K562 (cell line): ENCODE results near the gene PHB1. TPM values are rescaled to one million over a fixed set of nuclear protein-coding genes. Genes with fewer than 3 reads are reported as not detected.

ENCODE experiments used
- ARID2 ChIP-seq: fragments of 450-650 bp; IDR thresholded peaks from 2 replicates; pipeline ENCODE4 v1.6.1; 2017; ENCODE audit warnings: antibody characterized with exemption, mild to moderate bottlenecking
- ATF6 ChIP-seq: sonication (generic); formaldehyde crosslinking; IDR thresholded peaks from 2 replicates; pipeline ENCODE4 v1.4.0; 2020; ENCODE audit warnings: mild to moderate bottlenecking, missing genetic modification reagents
- ELF1 ChIP-seq: fragments of 200-800 bp; sonication (Bioruptor generic); IDR thresholded peaks from 2 replicates; pipeline ENCODE4 v1.6.1; 2016; ENCODE audit warnings: missing genetic modification characterization, missing compliant biosample characterization
- FOXP1 ChIP-seq: sonication (generic); formaldehyde crosslinking; IDR thresholded peaks from 2 replicates; pipeline ENCODE4 v1.8.0; 2022; ENCODE audit warnings: mild to moderate bottlenecking, missing genetic modification reagents
- GATA2 ChIP-seq: sonication (generic); formaldehyde crosslinking; IDR thresholded peaks from 2 replicates; pipeline ENCODE4 v1.4.0; 2020; ENCODE audit warnings: mild to moderate bottlenecking, missing genetic modification reagents
- HMG20A ChIP-seq: fragments of 450-650 bp; formaldehyde crosslinking; conservative IDR thresholded peaks from 2 replicates; pipeline ENCODE4 v1.4.0; 2020; ENCODE audit warnings: mild to moderate bottlenecking, mixed read lengths
- HOXB6 ChIP-seq: fragments of 250-450 bp; sonication (Bioruptor Pico); IDR thresholded peaks from 2 replicates; pipeline ENCODE4 v1.5.1; 2022; ENCODE audit warnings: mild to moderate bottlenecking, borderline replicate concordance
- NELFE ChIP-seq: IDR thresholded peaks from 2 replicates; pipeline ENCODE4 v1.6.1; 2011; ENCODE audit warnings: mild to moderate bottlenecking; ENCODE audit not compliant: insufficient read depth, insufficient read length
- RCOR1 ChIP-seq, 2 experiments: IDR thresholded peaks; 2 replicates each; pipeline ENCODE4 v1.6.1; 2012; ENCODE audit warnings: low read depth in 2 of 2, low read length in 2 of 2, borderline replicate concordance in 1 of 2, improper control_type of control experiment in 1 of 2
- TAF9B ChIP-seq: fragments of 450-650 bp; IDR thresholded peaks from 2 replicates; pipeline ENCODE4 v1.6.1; 2018; ENCODE audit warnings: mild to moderate bottlenecking; ENCODE audit not compliant: partially characterized antibody
- TCF7L2 ChIP-seq: fragments of 150-350 bp; IDR thresholded peaks from 2 replicates; pipeline ENCODE4 v1.6.1; 2016; ENCODE audit warnings: low read depth, mild to moderate bottlenecking, low read length, moderate library complexity
- TEAD4 ChIP-seq, 2 experiments: sonication (generic) in 1 of 2; formaldehyde crosslinking in 1 of 2; IDR thresholded peaks; 2 replicates each; pipeline versions ENCODE4 v1.6.1 to v1.8.0; 2012 to 2022; ENCODE audit warnings: borderline replicate concordance in 1 of 2, inconsistent platforms in 1 of 2, low read length in 1 of 2, mild to moderate bottlenecking in 1 of 2, missing genetic modification reagents in 1 of 2
- TRIM24 ChIP-seq, 2 experiments: fragments of 450-650 bp; IDR thresholded peaks; 2 replicates each; pipeline ENCODE4 v1.6.1; 2016
- TRIM28 ChIP-seq: fragments of 450-650 bp; IDR thresholded peaks from 2 replicates; pipeline ENCODE4 v1.6.1; 2017
- ZBTB7A ChIP-seq: IDR thresholded peaks from 2 replicates; pipeline ENCODE4 v1.6.1; 2011; ENCODE audit warnings: low read depth, mild to moderate bottlenecking, low read length, moderate library complexity, borderline replicate concordance; ENCODE audit not compliant: control insufficient read depth
- ZC3H4 ChIP-seq: sonication (generic); formaldehyde crosslinking; IDR thresholded peaks from 2 replicates; pipeline ENCODE4 v1.9.0; 2021; ENCODE audit warnings: missing genetic modification reagents, borderline replicate concordance
- polyA plus RNA-seq, 8 experiments: library from polyadenylated mRNA; depleted of rRNA in 4 of 8; stranded (reverse) in 5 of 8; unstranded in 3 of 8; fragments of >200 nt; fragmentation: Nextera tagmentation in 2 of 8; fragmentation: Illumina TruSeq in 1 of 8; extraction: Ambion mirVana in 2 of 8; extraction: Trizol in 1 of 8; gene quantifications; 2 replicates each; pipeline versions ENCODE4 v1.2.1 to v1.2.3, GENCODE V29; 2011 to 2014; ENCODE audit warnings: inconsistent platforms in 1 of 8, missing spikeins in 1 of 8
- total RNA-seq, 7 experiments: library from RNA; depleted of rRNA in 6 of 7; stranded (reverse); fragments of >200 nt in 6 of 7; fragmentation: Illumina TruSeq in 2 of 7; extraction: Trizol in 2 of 7; gene quantifications; 2 replicates each; pipeline versions ENCODE4 v1.2.1 to v1.2.3, GENCODE V29; 2011 to 2021; ENCODE audit warnings: low replicate concordance in 1 of 7
- TF ChIP-seq, protein P1 (sequence below): fragments of 250-450 bp; sonication (Bioruptor Pico); IDR thresholded peaks from 2 replicates; pipeline ENCODE4 v1.5.0; 2021

PHB1 gene
- total and polyA plus RNA-seq, 9 of the 15 experiments (the other 6 are each of a cell fraction or from before 2014, with no cell fraction given) = 191 to 818 (median 349) TPM

GRCh38 chr17:49414622-49415350, at the start of gene PHB1 (continued):
- TF ChIP-seq RCOR1 (IDR thresholded peaks at IDR 0.05; ENCODE audit: borderline replicate concordance in 1 of 2, low read depth in 2 of 2, low read length in 2 of 2) = no peak
- TF ChIP-seq NELFE = no peak
- no peak for TF ChIP-seq TCF7L2
- TF ChIP-seq GATA2 (CRISPR knock-in tag) = no peak
- TF ChIP-seq TAF9B = peak; percentile 42
- no peak for TF ChIP-seq TRIM24 (IDR thresholded peaks at IDR 0.05)
- 0 out of 2 replicates have a peak, but pooled peaks have one; percentile 18 for TF ChIP-seq TRIM28
- TF ChIP-seq ZBTB7A = no peak
- no peak for TF ChIP-seq ARID2
- 0 out of 2 replicates have a peak, but pooled peaks have one; percentile 5 for TF ChIP-seq ELF1
- TF ChIP-seq, protein P1, sequence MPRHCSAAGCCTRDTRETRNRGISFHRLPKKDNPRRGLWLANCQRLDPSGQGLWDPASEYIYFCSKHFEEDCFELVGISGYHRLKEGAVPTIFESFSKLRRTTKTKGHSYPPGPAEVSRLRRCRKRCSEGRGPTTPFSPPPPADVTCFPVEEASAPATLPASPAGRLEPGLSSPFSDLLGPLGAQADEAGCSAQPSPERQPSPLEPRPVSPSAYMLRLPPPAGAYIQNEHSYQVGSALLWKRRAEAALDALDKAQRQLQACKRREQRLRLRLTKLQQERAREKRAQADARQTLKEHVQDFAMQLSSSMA = no peak
- no peak for TF ChIP-seq ZC3H4 (CRISPR knock-in tag)
- TF ChIP-seq HOXB6 = no peak
- no peak for TF ChIP-seq ATF6 (CRISPR knock-in tag)
- TF ChIP-seq HMG20A (CRISPR knock-in tag) = no peak
- TF ChIP-seq FOXP1 (CRISPR knock-in tag) = no peak
- no peak for TF ChIP-seq TEAD4 (IDR thresholded peaks at IDR 0.05; ENCODE audit: low read length)
- no peak for TF ChIP-seq TEAD4 (CRISPR knock-in tag; IDR thresholded peaks at IDR 0.05; ENCODE audit: borderline replicate concordance)
